CMK (cell line): ENCODE results near the gene SLC16A8.
A peak's percentile ranks its signal among the peaks of the same experiment; 100 is the strongest.

Experiments
- DNase-seq: peaks from one replicate; pipeline ENCODE4 v3.0.0-alpha.2; 2010; ENCODE audit warnings: low read depth

Gene SLC16A8

DNA sequence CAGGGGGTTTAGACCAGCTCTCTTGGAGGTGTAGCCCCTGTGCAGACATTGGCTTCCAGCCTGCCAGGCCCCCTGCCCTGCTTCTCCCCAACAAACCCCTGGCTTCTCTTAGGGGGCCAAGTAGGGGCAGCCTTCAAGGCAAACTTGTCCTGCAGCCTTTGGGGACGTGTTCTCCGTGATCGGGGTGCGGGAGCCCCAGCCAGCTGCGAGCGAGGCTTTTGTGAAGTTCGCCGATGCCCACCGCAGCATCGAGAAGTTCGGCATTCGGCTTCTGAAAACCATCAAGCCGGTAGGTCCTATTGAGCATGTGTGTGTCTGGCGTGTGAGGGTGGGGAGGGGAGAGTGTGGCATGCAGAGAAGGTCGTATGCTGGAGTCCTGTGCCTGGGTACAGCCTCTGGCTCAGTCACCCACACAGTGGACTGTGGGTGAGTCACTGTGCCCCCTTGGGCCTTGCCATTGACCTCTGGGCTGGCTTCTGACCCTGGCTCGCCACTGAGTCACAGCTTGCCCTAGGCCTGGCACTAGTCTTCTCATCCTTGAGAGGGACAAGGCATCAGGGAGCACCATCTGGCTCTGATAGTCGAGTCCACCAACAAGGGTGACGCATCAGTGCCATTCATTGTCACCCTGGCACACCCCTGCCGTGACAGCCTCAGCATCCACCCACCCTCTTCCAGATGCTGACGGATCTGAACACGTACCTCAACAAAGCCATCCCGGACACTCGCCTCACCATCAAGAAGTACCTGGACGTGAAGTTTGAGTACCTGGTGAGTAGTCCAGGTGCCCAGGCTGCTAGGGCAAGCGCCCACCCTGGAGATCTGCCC lies 11.4 kb downstream of the SLC16A8 start:
- DNase-seq, result no peak

DNA sequence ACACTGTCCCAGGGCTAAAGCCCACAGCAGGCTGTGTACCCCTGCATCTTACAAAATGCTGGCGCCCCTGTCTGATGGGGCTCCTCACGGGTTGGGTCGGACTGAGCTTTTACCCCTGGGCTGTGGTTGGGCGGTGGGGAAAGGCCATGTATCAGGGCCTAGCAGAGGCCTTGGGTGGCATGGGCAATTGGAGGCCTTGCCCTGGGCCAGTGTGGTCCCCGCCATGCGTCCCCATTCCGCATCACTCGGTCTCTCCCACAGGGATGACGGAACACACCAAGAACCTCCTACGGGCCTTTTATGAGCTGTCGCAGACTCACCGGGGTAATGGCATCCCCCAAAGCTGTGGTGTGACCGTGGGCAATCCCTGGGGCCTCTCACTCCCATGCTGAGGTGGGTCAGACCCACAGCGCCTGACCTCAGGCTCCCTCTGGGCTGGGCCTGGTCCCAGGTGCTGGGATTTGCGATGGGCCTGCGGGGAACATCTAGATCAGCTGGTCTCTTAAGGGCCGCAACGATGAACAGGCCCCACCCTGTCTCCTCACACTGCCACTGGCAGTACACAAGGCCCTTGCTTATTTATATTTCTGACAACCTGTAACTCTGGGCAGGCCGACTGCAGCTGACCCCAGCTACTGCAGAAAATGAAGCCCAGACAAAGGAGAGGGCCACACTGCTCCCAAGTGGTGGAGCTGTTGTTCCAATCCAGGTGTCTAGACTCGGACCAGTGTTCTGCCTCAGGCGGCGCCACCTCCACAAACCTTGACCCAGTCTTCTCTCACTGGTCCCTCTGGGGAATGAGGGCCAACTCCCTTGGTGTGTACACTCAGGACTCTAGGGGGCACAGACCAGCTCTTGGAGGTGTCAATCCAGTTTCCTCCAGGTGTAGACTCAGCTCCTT lies 12.3 kb downstream of the SLC16A8 start:
- no peak for DNase-seq

DNA sequence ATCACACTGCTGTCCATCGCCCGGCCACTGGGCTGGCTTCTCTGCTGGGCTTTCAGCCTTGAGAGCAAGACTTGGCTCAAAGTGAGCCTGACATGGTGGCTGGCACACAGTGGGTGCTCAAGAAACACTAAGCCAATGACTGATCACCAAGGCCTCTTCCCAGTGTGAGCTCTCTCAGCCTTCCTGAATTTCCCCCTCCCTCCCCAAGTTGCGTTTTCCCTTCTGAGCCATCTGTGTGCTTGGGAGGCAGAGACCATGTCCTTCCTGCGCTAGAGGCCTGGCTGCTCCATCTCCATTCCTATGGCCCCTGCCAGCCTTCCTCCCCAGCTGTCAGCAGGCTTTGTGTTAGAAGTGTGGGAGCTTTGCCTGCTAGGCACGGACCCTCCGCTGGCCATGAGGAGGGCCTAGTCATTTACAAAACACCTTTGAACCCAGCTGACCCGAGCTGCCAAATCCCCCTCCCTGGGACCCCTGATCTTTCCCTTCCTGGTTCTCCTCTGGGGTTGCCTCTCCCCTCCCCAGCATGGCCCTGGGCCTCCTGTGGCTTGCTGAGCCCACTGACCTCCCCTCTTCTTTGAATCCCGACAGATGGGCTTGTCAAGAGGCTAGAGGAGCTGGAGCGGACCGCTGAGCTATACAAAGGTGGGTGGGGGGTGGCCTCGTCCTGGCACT lies 13.6 kb downstream of the SLC16A8 start:
- no peak for DNase-seq

DNA sequence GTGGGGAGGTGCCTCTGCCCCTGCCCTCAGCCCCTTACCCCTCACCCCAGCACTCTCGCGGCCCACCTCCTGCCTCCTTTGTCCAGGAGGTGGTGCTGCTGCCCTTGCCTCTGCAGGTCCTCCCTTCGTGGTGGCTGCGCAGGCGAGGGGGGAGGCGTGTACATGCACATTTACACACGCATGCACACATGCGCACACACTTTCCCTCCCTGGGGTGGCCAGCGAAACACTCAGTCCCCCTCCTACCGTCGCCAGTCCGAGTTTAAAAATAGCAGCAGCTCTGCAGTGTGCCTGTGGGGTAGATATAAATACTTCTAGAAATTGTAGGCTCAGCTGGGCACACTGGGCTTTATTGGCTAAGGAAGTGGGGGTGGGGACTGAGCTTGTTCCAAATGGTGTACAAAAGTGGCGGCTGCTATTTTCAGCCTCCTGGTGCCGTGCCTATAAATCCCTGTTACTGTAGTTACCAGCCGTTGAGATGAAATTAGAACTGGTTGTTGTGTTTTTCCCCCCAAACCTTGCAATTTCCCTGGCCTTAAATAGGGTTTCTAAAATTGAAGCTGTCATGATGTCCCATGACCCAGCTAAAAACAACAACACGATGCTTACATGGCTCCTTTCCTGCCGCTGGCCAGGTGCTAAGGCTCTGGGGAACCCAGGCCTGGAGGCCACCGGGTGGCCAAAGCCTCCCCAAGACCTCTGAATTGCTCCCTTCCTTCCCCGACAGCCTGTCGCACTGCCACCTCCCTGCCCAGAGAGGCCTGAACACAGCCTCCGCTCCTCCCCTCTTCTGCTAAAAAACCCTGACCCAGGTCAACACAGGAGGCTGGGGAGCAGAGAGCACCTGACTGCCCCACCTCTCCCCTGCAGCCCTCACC lies 14.4 kb downstream of the SLC16A8 start:
- no peak for DNase-seq

DNA sequence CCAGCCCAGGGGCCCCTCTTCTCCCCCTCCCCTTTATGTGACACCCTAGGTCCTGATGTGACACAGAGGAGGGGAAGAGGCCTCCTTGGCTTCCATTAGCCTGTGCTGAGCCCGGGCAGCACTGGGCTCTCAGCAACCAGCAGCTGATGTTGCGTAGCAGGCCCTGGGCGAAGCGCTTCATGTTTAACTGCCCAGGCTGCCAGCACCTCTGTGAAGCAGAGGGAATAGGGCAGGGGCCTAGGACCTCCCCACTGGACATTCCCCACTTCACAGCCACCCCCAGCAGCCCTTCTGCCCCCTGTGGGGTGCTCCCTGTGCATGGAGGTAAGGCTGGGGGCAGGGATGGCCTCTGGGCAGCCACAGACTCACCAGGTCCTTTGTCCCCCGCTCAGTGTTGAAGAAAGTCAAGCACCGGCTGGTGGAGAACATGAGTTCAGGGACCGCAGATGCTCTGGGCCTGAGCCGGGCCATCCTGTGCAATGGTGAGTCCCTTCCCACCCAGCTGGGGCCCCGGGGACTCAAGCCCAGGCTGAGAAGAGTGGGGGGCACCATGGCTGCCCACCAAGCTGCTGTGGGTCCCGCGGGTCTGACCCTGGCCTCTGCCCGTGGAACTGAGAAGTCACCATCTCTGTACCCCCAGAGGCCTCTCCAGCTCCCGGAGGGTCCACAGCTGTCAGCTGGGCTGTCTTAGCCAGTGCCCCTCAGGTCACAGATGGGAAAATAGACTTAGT lies 15.2 kb downstream of the SLC16A8 start:
- DNase-seq, result no peak

DNA sequence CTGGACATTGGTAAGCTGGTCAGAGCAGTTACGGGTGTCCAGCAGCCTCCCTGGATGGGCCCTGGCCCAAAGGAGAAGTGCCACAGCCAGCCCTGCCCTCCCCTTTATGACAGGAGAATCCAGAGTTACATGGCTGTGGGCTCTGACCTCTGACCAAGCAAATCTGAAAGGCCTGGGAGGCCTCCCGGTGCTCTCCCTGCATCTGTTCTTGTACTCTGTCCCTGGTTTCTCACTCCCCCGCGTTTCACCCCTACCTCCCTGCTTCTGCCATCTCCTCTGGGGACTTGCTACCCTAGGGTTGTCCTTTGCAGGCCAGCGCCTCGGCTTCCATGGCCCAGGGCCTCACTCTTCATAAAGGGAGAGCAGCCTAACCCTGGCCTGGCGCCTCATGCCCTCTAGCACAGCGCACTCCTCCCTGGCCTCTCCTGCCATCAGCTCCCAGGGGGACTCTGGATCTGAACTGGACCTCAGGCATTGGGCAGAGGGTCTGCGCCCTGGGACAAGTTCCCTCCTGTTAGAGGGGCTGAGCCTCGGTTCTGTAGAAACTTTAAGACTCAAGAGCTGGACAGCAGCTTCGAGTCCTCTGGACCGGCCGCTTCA lies 16.1 kb downstream of the SLC16A8 start:
- no peak for DNase-seq

DNA sequence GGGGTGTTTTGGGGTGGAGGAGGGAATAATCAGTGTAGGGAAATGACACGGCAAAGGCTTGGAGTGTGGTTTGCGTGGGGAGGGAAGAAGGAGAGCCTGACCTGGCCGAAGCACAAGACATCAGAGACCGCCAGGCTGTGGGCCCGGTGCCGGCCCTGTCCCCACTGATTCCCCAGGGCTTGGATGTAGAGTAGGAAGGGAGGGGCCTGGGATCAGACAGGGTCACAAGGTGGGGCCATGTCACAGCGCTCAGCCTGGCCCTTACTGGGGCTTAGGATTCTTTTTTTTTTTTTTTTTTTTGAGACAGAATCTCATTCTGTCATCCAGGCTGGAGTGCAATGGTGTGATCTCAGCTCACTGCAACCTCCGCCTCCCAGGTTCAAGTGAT lies 17.0 kb downstream of the SLC16A8 start:
- DNase-seq, result no peak

DNA sequence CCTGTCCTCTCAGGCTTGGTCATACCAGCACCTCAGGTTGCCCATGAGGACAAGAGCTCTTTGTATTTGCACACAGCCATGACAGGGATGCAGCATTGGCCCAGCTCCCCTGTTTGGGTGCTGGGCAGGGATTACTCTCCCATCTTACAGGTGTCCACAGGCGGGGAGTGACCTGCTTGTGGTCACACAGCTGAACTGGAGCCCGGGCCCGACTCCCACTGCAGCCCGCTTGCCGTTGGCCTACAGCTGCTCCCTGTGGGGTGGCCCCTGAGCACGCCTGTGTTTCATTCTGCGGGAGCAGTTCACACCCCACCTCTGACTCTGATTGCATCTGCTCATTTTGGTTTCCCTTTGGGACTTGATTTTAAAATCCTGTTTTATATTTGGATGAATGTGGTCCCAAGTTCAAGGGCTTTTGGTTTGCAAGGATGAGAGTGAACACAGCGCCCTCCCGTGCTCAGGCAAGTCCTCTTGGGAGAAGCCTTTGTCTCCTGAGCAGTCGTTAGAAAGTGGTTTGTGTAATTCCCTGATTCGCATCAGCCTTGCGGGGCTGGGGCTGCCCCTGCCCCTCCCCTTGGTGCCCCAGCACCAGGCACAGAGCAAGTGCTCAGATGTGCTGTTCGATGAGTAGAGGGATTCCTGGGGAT lies 17.5 kb downstream of the SLC16A8 start:
- DNase-seq, result no peak

DNA sequence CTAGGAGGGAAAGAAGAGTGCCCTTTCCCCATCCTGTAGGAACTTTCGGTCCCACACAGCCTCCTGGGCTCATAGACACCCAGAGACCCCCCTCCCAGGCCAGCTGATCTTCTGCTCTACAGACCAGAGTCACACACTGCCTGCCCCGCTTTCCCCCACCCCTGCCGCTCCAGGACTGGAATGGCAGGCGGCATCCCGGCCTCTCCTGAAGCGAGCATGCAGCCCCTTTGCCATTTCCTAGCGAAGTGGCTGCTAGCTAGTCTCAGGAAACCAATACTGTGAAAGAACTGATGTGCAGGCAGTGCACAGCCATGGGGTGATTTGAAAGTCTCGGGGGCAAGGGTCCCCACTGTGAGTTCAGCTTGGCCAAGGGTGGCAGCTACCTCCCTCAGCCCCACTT lies 18.4 kb downstream of the SLC16A8 start:
- DNase-seq, result no peak

DNA sequence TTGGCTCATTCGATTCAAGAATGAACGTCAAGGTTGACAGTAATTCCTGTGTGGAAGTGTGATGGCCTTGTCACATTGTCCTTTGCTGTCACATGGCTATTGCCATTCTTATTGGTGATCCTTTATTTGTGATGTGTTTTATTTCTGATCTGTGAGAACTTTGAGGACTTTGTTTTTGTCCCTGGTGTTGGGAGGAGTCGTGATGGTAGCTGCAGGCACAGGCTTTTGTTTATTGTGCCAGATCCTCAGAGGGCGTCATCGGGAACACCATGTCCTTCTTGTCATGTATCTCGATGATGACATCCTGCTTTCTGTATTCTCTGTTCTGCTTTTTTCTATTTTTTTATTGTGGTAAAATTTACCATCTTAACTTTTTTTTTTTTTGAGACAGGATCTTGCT lies 21.2 kb downstream of the SLC16A8 start:
- no peak for DNase-seq

DNA sequence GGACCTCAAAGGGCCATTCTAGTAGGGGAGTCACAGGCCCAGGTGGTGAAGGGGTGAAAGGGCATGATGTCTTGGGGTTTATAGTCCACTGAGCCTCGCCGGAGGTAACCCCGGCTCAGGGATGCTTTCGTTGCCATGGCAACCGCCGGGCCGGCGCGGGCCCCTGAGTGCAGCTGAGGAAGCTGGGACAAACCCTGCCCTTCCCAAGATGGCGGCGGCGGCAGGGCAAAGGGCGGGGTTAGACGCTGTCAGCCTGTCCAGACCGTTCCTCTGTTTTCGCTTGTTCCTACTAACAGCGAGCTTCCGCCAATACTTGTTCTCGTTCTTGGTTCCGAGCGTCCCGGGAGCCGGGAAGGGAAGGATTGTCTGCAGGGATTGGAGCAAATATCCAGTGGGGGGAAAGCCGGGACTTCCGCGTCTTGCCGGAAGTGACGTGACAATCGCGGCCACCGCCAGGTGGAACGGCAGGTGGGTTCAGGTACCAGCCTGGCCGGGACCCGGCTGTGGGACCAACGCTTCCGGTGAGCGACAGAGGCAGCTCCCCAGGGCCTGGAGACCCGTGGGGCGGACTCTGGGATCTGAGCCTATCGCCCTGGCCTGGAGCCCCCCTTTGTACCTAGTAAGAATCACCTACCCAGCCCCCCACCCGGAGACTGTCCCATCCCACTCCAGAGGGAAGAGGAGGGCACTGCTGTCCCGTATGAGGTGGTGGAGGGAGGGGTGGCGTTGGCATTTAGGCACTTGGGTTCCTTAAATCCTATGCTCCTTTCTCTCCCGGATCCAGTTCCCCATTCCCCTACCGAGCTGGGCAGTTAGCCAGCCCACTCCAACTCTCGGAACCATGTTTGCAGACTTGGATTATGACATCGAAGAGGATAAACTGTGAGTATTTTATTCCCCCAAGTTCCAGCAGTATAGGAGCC lies 26.8 kb downstream of the SLC16A8 start, which contains the start of gene PICK1:
PICK1 (plus strand) TSS at position 436 of the 923 bp plus-strand sequence; CDS start at position 842, 406 bp downstream.
- DNase-seq, result no peak

DNA sequence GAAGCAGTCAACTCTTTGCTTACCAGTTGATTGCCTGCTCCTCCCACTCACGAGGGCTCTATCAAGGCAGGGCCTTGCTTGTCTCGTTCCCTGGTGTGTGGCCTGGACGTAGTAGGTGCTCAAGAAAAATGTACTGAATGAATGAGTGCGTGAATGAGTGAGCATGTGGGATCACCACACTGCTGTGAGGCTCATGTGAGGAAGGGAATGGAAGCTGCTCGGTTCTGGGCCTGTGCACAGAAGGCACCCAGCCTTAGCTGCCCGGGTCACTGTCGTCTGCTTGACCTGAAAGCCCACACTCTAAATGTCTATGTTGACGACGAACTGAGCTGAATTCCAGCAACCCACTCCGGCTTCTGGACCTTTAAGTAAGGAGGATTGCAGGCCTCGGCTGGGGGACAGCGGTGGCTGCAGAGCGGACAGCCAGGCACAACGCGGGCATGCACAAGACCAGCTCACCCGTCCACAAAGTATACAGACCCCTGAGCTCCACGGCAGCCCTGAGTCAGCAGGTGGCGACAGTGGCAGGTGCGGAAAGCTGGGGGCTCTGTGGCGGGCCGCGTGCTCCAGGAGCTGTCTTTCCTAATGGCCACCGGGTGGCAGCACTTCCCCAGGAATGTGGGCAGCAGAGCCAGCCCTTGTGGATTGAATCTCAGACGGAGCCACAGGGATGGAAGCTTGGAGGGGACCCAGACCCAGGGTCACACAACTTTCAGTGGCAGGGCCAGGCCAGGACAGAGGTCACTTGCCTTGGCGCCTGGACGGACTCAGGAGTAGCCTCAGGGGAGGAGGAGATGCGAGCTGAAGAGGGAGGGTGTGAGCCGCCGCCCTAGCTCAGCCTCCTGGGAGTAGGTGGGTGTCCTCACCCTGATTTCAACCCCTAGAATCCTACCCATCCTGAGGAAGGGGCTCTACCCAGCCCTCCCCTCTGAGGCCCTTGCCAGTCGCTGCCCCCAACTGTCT lies 31.8 kb downstream of the SLC16A8 start:
- DNase-seq, result peak; percentile 56

DNA sequence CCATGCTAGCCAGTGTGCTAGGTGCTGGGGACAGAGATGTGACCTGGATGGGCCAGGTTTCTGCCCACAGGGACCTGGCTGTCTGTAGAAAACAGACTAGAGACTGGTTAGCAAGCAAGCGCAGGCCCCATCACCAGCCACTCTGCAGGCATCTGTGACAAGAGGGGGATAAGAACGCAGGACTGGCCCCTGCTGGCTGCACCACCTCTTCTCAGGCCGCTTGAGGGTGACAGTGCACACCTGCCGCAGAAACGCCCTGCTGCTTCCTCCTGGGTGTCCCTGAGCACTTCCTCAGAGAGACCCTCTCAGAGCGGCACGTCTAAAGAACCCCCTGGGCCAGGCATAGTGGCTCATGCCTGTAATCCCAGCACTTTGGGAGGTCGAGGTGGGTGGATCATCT lies 32.7 kb downstream of the SLC16A8 start:
- DNase-seq, result no peak

DNA sequence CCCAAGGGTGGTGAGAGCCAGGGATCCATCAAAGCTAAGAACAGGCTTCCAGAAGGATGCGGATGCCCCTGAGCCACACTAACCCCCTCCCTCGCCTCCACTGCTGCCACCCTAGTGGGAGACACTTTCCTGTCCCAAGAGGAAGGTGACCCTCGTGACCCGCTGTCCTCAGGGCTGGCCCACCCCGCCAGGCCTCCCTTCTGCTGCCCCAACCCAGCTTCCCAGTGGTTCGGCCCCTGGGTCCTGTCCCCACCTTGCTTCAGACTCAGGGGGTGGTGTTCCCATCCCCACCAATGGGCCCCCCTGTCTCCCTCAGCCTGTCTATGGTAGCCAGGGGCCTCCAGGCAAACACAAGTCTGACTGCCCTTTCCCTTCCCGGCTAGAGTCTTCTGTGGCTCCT lies 33.3 kb downstream of the SLC16A8 start:
- no peak for DNase-seq

DNA sequence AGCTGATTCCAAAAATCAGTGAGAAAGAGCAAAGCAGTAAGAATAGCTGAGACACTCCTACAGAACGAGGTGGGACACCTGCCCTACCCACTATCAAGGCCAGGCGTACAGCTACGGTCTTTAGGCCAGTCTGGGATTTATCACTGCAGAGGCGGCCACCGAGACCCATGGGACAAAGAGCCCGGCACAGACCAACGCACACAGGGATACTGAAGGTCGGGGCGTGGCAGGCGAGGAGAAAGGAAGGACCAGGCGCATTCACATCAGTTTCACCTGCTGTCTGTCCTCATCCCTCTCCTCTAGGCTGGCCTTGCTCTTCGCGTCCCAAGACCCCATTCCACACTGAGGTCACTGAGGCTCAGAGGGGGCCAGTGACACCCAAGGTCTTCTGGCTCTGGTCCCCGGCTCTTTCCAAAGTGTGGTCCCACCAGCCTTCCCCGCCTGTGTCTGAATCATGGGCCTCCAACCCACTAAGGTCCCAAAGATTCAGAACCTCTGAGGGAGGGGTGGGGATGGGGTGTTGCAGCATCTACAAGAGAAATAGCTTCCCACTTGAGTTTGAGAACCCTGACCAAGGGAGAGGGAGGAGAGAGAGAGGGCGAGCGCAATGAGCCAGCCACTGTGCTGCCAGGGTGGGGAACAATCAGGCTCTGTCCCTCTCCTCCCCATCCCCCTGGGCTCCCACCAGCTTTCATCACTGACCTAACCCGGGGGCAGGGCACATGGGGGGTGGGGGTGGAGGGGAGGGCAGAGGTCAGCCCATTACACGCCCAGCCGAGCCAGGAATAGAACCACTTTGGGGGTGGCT lies 34.0 kb downstream of the SLC16A8 start:
- no peak for DNase-seq

DNA sequence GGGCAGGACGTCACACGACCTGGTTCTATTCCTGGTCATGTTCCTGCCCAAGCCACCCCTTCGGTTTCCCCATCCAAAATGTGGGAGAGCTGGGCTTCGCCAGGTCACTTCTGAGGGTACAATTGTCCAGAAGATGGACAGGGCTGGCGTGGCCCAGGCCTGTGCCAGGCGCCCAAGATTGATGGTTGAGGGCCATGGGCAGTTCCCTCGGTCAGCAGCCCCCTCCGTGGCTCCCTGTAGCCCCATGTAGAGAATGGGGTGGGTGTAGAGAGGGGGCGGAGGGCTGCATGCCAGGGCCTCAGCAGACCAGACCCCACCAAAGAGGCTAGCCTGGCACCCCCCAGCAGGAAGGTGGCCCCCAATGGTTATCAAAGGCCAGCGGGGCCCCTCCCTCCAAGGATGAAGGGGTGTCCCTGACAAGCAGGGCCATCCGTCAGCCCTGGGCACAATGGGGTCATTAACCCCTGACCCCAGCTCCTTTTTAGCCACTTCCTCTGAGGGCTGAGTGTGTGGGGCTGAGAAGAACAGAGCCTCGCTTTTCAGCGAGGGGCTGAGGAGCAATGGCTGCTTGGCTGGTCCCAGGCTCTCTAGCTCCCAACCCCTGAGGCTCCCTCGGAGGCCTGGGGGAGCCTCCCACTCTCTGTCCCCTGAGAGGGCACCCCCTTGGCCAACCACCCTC lies 37.8 kb downstream of the SLC16A8 start:
- DNase-seq, result no peak
